Glutamatergic neuron (in vitro differentiated cells): ENCODE data around the gene FAM174C. TPM values are rescaled to one million over a fixed set of nuclear protein-coding genes. Genes with fewer than 3 reads are reported as not detected.

Experiments used
- DNase-seq: peaks from one replicate; pipeline ENCODE4 v3.0.0; 2022
- H3K27ac Mint-ChIP-seq: one replicate; pipeline ENCODE4 v1.8.0; 2020; ENCODE audit warnings: mild to moderate bottlenecking, mixed read lengths, inconsistent platforms; ENCODE audit not compliant: unreplicated experiment
- H3K27me3 Mint-ChIP-seq: one replicate; pipeline ENCODE4 v1.8.0; 2020; ENCODE audit warnings: mild to moderate bottlenecking, moderate library complexity, mixed read lengths, inconsistent platforms; ENCODE audit not compliant: unreplicated experiment
- H3K36me3 Mint-ChIP-seq: one replicate; pipeline ENCODE4 v1.8.0; 2020; ENCODE audit warnings: mild to moderate bottlenecking, mixed read lengths, inconsistent platforms; ENCODE audit not compliant: unreplicated experiment
- H3K4me1 Mint-ChIP-seq: one replicate; pipeline ENCODE4 v1.8.0; 2020; ENCODE audit warnings: mild to moderate bottlenecking, low read depth, mixed read lengths, inconsistent platforms; ENCODE audit not compliant: unreplicated experiment
- H3K4me3 Mint-ChIP-seq: one replicate; pipeline ENCODE4 v1.8.0; 2020; ENCODE audit warnings: mild to moderate bottlenecking, mixed read lengths, inconsistent platforms; ENCODE audit not compliant: unreplicated experiment
- H3K9me3 Mint-ChIP-seq: one replicate; pipeline ENCODE4 v1.8.0; 2020; ENCODE audit warnings: mild to moderate bottlenecking, moderate library complexity, mixed read lengths, inconsistent platforms; ENCODE audit not compliant: unreplicated experiment
- total RNA-seq: library from RNA; stranded (reverse); fragmentation: NEBNext Ultra II Directional; extraction: Animal tissue kit (Norgen Biotek cat#: 25700); gene quantifications from one replicate; pipeline ENCODE4 v1.2.1, GENCODE V29; 2021; ENCODE audit not compliant: unreplicated experiment
- TF ChIP-seq, protein P1 (sequence below): fragments of 200-600 bp; sonication (generic); IDR thresholded peaks from one replicate; pipeline ENCODE4 v1.5.0; 2021; ENCODE audit not compliant: partially characterized antibody, unreplicated experiment

Gene FAM174C
- total RNA-seq, 1 donor from 2014 or later = 17.3 TPM

DNA sequence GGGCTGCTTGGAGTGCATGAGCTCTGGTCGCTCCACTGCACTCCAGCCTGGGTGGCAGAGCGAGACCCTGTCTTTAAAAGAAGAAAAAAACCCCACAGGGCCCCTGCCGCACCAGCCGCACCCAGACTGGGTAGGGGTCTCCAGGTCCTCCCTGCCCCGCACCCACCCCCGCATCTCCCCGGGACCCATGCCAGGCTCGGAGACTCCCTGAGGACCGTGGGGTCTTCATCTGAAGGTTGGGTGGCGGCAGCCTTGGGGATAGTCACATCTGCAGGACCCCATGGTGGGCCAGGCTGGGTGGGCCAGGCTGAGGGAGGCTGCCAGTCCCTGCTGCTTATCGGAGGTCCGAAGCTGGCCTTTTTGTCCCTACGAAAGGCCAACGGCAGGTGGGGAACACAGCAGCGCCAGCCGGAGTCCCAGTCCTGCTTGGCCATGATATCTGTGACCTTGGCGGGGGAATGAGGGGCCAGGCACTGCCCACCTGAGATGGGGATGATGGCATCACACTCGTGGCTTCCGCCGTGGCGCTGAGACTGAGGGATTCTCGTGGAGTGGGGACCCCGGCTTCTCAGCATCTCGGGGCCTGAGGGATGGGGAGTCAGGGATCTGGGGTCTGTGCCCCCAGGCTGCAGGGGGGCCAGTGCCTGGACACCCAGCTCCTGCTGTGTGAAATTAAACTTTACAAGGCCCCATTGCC is 21.4 kb downstream of the FAM174C start:
- Mint-ChIP-seq H3K27ac (no peak overlapping the region), H3K27me3 (peaks cover 5% of the 10 kb centered on the region), H3K4me3 (no peak overlapping the region), H3K9me3 (peaks cover 2% of the 10 kb centered on the region), H3K4me1 (no peaks in the 10 kb centered on the region), H3K36me3 (no peaks in the 10 kb centered on the region)
- TF ChIP-seq, protein P1, sequence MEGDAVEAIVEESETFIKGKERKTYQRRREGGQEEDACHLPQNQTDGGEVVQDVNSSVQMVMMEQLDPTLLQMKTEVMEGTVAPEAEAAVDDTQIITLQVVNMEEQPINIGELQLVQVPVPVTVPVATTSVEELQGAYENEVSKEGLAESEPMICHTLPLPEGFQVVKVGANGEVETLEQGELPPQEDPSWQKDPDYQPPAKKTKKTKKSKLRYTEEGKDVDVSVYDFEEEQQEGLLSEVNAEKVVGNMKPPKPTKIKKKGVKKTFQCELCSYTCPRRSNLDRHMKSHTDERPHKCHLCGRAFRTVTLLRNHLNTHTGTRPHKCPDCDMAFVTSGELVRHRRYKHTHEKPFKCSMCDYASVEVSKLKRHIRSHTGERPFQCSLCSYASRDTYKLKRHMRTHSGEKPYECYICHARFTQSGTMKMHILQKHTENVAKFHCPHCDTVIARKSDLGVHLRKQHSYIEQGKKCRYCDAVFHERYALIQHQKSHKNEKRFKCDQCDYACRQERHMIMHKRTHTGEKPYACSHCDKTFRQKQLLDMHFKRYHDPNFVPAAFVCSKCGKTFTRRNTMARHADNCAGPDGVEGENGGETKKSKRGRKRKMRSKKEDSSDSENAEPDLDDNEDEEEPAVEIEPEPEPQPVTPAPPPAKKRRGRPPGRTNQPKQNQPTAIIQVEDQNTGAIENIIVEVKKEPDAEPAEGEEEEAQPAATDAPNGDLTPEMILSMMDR = no peak
- no peak for DNase-seq

DNA sequence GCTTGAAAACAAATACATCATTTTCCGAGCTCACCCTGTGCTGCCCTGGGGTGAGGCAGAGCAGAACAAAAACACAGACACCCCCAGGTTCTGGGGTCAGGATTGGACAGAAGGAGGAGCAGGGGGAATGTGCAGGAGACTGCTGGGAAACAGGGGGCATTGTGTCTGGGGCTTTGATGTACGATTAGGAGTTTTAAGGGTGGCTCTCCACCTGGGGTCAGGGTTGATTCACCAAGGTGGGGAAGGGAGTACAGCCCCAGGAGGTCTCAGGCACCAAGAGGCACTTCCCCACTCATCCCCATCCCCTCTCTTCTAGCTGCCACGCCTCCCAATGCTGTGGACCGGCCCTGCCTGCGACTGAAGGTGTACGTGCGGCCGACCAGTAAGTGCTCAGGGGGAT is 22.9 kb downstream of the FAM174C start:
- H3K27ac Mint-ChIP-seq = no peak overlapping the region
- H3K27me3 Mint-ChIP-seq = peaks cover 5% of the 10 kb centered on the region
- TF ChIP-seq, protein P1 = no peak
- no peak for DNase-seq
- H3K4me3 Mint-ChIP-seq = no peak overlapping the region
- no peaks in the 10 kb centered on the region for H3K4me1 Mint-ChIP-seq
- H3K9me3 Mint-ChIP-seq = peaks cover 5% of the 10 kb centered on the region
- no peaks in the 10 kb centered on the region for H3K36me3 Mint-ChIP-seq

DNA sequence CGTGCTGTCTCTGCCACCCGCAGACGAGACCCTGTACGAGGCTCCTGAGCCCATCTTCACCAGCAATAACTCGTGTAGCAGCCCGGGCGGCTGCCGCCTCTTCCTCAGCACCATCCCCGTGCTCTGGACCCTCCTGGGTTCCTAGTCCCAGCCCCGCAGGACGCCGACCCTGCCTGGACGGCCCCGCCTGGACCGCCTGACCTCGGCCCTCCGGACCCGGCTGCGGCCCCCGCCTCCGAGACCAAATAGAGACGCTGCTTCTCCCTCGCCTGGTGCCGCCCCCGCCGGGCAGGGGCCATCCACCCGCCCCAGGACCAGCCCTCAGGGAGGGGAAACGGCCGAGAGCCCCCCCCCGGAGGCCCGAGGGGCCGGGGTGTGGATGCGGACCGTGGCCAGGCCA is 24.5 kb downstream of the FAM174C start:
- TF ChIP-seq, protein P1 = no peak
- no peak overlapping the region for H3K4me3 Mint-ChIP-seq
- H3K36me3 Mint-ChIP-seq = no peaks in the 10 kb centered on the region
- no peak for DNase-seq
- no peak overlapping the region for H3K27ac Mint-ChIP-seq
- peaks cover 5% of the 10 kb centered on the region for H3K9me3 Mint-ChIP-seq
- no peaks in the 10 kb centered on the region for H3K4me1 Mint-ChIP-seq
- H3K27me3 Mint-ChIP-seq = peaks cover 2% of the 10 kb centered on the region

DNA sequence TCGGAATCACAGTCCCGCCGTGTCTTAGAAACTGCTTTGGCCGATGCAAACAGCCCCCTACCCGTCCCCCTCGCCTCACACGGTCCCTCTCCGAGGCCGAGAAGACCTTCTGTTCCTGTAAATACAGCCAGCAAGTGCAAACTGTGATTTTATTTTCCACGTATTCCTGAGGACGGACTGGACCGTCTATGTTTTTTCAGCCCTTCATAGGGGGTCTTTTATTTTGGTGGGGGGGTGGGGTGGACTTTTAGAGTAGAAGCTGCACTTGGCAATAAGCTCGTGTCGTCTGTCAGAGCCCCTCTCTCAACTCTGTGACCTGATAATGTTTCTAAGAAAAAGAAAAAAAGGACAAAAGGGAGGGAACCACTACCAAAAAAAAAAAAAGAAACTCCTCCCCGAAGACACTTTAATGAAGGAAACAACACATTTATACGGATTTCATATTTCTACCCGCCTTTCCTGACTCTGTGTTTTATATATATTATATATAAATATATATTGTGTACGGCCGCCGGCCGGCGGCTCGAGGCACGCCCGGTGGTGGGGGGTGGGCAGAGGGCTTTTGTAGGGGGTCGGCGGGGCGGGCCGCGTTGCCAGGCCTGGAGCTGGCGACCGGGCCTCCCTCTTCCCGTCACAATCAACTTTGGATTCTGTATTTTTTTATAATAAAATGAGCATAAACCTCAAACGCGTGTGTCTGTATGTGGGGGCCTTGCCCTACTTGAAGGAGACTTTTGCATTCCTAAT is 25.6 kb downstream of the FAM174C start:
- Mint-ChIP-seq H3K27me3 (peaks cover 2% of the 10 kb centered on the region), H3K27ac (no peak overlapping the region), H3K36me3 (no peaks in the 10 kb centered on the region), H3K9me3 (peaks cover 5% of the 10 kb centered on the region), H3K4me1 (no peaks in the 10 kb centered on the region), H3K4me3 (no peak overlapping the region)
- DNase-seq = no peak
- TF ChIP-seq, protein P1 = no peak
